Stomach (tissue), 9 donors: ENCODE results near the gene LYPLA2. TPM values are rescaled to one million over a fixed set of nuclear protein-coding genes. Genes with fewer than 3 reads are reported as not detected.

Experiments
- DNase-seq, 2 donors: peaks; one replicate each; pipeline versions ENCODE4 v3.0.0 to v3.0.0-alpha.2; 2013 to 2019
- H3K27ac ChIP-seq, 5 donors: fragments of 200-600 bp in 4 of 5; sonication (generic) in 4 of 5; one replicate each; pipeline ENCODE4 v1.5.1; 2013 to 2019; ENCODE audit warnings: mild to moderate bottlenecking in 1 of 5, moderate library complexity in 1 of 5
- H3K27me3 ChIP-seq, 3 donors: fragments of 200-600 bp; sonication (generic); one replicate each; pipeline ENCODE4 v1.5.1; 2017 to 2019; ENCODE audit warnings: mixed run types in 1 of 3
- H3K36me3 ChIP-seq, 4 donors: fragments of 200-600 bp; sonication (generic); 1 replicate in 3 of 4; 2 replicates in 1 of 4; pipeline ENCODE4 v1.5.1; 2016 to 2019
- H3K4me1 ChIP-seq, 4 donors: fragments of 200-600 bp; sonication (generic); one replicate each; pipeline ENCODE4 v1.5.1; 2016 to 2019
- H3K4me3 ChIP-seq, 4 donors: fragments of 200-600 bp; sonication (generic) in 3 of 4; one replicate each; pipeline ENCODE4 v1.5.1; 2016 to 2019; ENCODE audit warnings: mild to moderate bottlenecking in 1 of 4
- H3K9me3 ChIP-seq, 4 donors: fragments of 200-600 bp; sonication (generic); one replicate each; pipeline ENCODE4 v1.5.1; 2016 to 2019
- EP300 ChIP-seq: sonication (generic); formaldehyde crosslinking; IDR thresholded peaks from one replicate; pipeline ENCODE4 v1.6.1; 2017; ENCODE audit warnings: antibody characterized with exemption
- POLR2A ChIP-seq, 4 donors: fragments of 450-650 bp; IDR thresholded peaks; one replicate each; pipeline ENCODE4 v1.6.1; 2016; ENCODE audit warnings: antibody characterized with exemption in 4 of 4, control low read depth in 2 of 4, mild to moderate bottlenecking in 1 of 4, moderate library complexity in 1 of 4
- POLR2AphosphoS5 ChIP-seq, 3 donors: sonication (generic); formaldehyde crosslinking; IDR thresholded peaks; one replicate each; pipeline ENCODE4 v1.6.1; 2016; ENCODE audit warnings: antibody characterized with exemption in 3 of 3
- WGBS, 5 donors: extraction: QIAGEN DNeasy Blood & Tissue Kit in 3 of 5; methylation state at CpG; one replicate each; pipeline versions ENCODE4 v1.1.5 to v1.1.7; 2013 to 2018; 5-methylcytosine and 5-hydroxymethylcytosine counted together
- intact Hi-C: fragments of 100-400 bp; cut with DNase I; formaldehyde crosslinking; loops from one replicate; pipeline ENCODE4 v1.15.1; 2023; ENCODE audit warnings: low total_unique reads
- polyA plus RNA-seq, 3 donors: library from polyadenylated mRNA; stranded (reverse); fragments of 200-250 nt; gene quantifications; one replicate each; pipeline ENCODE4 v1.2.3, GENCODE V29; 2013
- total RNA-seq, 5 donors: library from RNA; depleted of rRNA; stranded (reverse); fragments of >200 nt; gene quantifications; one replicate each; pipeline versions ENCODE4 v1.1.0 to v1.2.3, GENCODE V29; 2014 to 2016
- TF ChIP-seq, protein P1 (sequence below), 7 experiments: fragments of 450-650 bp in 4 of 7; fragments of 200-600 bp in 3 of 7; sonication (generic) in 3 of 7; IDR thresholded peaks; one replicate each; pipeline ENCODE4 v1.5.1; 2016 to 2019; ENCODE audit warnings: antibody characterized with exemption in 7 of 7, control low read depth in 2 of 7, mild to moderate bottlenecking in 1 of 7
- donor health status: healthy with polysubstance abuse.
- donor health status: Bipolar disorder and iron deficiency.
- donor health status: healthy.

The LYPLA2 gene
- total and polyA plus RNA-seq, 8 donors: 29.0 to 85.2 (median 64.3) TPM

DNA sequence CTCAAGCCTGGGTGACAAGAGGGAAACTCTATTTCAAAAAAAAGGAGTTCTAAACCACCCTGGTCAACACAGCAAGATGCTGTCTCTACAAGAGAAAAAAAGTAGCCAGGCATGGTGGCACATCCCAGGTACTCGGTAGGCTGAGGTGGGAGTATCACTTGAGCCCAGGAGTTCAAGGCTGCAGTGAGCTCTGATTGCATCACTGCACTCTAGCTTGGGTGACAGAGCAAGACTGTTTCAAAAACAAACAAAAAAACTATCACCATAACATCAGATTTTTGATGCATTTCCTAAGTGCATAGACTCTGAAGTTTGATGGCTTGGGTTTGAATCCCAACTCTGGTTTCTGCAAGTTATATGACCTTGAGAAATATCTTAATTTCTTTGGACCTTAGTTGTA lies 38.0 kb upstream of the LYPLA2 start:
- WGBS, 5 donors: 82 to 100% (median 87%) methylated on average over 1 of the region's 1 CpG
- no peaks in the 10 kb centered on the region for H3K27me3 ChIP-seq
- peaks cover 80 to 91% (median 88%) of the 10 kb centered on the region in 4 donors for H3K36me3 ChIP-seq
- H3K4me1 ChIP-seq: peaks cover 17 to 39% (median 33%) of the 10 kb centered on the region in 4 donors
- H3K27ac ChIP-seq: no peak overlapping the region
- no peak for TF ChIP-seq POLR2AphosphoS5 (IDR thresholded peaks at IDR 0.05)
- TF ChIP-seq, protein P1, sequence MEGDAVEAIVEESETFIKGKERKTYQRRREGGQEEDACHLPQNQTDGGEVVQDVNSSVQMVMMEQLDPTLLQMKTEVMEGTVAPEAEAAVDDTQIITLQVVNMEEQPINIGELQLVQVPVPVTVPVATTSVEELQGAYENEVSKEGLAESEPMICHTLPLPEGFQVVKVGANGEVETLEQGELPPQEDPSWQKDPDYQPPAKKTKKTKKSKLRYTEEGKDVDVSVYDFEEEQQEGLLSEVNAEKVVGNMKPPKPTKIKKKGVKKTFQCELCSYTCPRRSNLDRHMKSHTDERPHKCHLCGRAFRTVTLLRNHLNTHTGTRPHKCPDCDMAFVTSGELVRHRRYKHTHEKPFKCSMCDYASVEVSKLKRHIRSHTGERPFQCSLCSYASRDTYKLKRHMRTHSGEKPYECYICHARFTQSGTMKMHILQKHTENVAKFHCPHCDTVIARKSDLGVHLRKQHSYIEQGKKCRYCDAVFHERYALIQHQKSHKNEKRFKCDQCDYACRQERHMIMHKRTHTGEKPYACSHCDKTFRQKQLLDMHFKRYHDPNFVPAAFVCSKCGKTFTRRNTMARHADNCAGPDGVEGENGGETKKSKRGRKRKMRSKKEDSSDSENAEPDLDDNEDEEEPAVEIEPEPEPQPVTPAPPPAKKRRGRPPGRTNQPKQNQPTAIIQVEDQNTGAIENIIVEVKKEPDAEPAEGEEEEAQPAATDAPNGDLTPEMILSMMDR (IDR thresholded peaks at IDR 0.05): no peak
- no peak for TF ChIP-seq EP300
- TF ChIP-seq POLR2A (IDR thresholded peaks at IDR 0.05): no peak
- H3K4me3 ChIP-seq: no peak overlapping the region
- no peak for DNase-seq
- no peaks in the 10 kb centered on the region for H3K9me3 ChIP-seq
- intact Hi-C loops: no loop called here

DNA sequence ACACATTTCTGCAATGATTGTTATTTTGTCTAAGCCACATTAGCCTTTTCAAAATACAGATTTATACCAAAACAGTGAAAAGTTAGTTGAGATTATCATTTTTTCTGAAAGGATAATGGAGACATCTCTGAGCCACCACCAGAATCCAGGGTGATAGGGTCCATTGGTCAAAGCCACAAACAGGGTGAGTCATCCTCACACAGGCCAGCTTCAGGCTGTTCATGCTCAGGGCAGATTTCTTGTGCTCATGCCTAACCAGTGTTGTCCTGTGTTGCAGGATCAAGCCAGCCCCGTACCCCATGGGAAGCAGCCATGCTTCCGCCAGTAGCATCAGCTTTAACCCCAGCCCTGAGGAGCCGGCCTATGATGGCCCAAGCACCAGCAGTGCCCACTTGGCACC lies 34.3 kb upstream of the LYPLA2 start:
- H3K36me3 ChIP-seq: peaks cover 92 to 100% (median 100%) of the 10 kb centered on the region in 4 donors

DNA sequence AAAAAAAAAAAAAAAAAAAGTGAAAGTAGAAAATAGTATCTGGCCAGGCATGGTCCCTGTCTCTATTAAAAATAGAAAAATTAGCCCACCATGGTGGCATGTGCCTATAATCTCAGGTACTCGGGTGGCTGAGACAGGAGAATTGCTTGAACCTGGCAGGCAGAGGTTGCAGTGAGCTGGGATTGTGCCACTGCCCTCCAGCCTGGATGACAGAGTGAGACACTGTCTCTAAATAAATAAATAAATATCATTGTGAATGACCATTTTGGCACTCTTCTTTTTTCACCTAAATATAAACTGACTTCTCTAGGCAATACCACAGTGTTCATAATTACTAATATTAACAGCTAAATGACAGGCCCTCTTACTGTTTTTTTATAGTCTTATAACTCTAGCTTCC lies 33.1 kb upstream of the LYPLA2 start:
- Histone ChIP-seq H3K4me3 (no peak overlapping the region), H3K27me3 (no peaks in the 10 kb centered on the region), H3K36me3 (peaks cover 84 to 100% (median 100%) of the 10 kb centered on the region in 4 donors), H3K9me3 (no peaks in the 10 kb centered on the region), H3K4me1 (peaks cover 0 to 47% (median 5%) of the 10 kb centered on the region in 4 donors), H3K27ac (no peak overlapping the region)
- DNase-seq: no peak
- no peak for TF ChIP-seq EP300
- TF ChIP-seq, protein P1 (IDR thresholded peaks at IDR 0.05): no peak
- TF ChIP-seq POLR2A (IDR thresholded peaks at IDR 0.05): no peak
- TF ChIP-seq POLR2AphosphoS5 (IDR thresholded peaks at IDR 0.05): no peak
- intact Hi-C loops: no loop called here
- 73 to 89% (median 82%) methylated on average over 1 of the region's 1 CpG for WGBS, 5 donors

More for the DNA sequence above, 34.3 kb upstream of the LYPLA2 start:
- Histone ChIP-seq H3K4me3 (no peak overlapping the region), H3K27ac (no peak overlapping the region), H3K27me3 (no peaks in the 10 kb centered on the region), H3K4me1 (peaks cover 0 to 38% (median 6%) of the 10 kb centered on the region in 4 donors), H3K9me3 (no peaks in the 10 kb centered on the region)
- TF ChIP-seq POLR2A (IDR thresholded peaks at IDR 0.05) (no peak), POLR2AphosphoS5 (IDR thresholded peaks at IDR 0.05) (no peak), EP300 (no peak)
- TF ChIP-seq, protein P1 (IDR thresholded peaks at IDR 0.05): no peak
- 78 to 94% (median 90%) methylated on average over 3 of the region's 3 CpGs for WGBS, 5 donors
- intact Hi-C loops: no loop called here
- DNase-seq: no peak

DNA sequence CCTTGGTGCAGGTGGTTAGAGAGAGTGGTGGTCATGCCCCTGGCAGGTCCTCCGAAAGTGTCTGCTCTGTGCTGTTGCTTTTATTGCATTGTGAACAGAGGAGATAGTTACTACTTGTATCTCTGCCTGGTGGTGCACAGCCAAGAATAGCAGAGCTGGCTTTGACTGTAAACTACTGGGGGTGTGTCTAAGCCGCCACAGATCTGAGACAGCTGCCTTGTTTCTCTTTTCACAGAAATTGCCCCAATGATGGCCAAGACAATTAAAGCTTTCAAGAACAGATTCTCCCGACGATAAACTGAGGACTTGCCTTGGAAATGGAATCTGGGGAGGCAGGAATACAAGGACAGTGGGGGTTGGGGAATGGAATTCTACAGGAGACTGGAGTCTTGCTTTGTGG lies 31.7 kb upstream of the LYPLA2 start:
- Histone ChIP-seq H3K9me3 (no peaks in the 10 kb centered on the region), H3K4me3 (no peak overlapping the region), H3K27me3 (no peaks in the 10 kb centered on the region), H3K27ac (no peak overlapping the region), H3K36me3 (peaks cover 72 to 98% (median 94%) of the 10 kb centered on the region in 4 donors), H3K4me1 (peaks cover 0 to 62% (median 11%) of the 10 kb centered on the region in 4 donors)
- DNase-seq: no peak
- WGBS, 5 donors: 34 to 58% (median 53%) methylated on average over 4 of the region's 4 CpGs
- TF ChIP-seq POLR2AphosphoS5 (IDR thresholded peaks at IDR 0.05) (no peak), EP300 (no peak), POLR2A (IDR thresholded peaks at IDR 0.05) (no peak)
- TF ChIP-seq, protein P1 (IDR thresholded peaks at IDR 0.05): no peak
- intact Hi-C loops: no loop called here
